ENCODE results near the gene ZNF587.
"Not testable (repeated sequence)": the region's sequence is repeated elsewhere in the genome, so short reads cannot be mapped to it uniquely, and the experiment has no call there.

Gene ZNF587

DNA sequence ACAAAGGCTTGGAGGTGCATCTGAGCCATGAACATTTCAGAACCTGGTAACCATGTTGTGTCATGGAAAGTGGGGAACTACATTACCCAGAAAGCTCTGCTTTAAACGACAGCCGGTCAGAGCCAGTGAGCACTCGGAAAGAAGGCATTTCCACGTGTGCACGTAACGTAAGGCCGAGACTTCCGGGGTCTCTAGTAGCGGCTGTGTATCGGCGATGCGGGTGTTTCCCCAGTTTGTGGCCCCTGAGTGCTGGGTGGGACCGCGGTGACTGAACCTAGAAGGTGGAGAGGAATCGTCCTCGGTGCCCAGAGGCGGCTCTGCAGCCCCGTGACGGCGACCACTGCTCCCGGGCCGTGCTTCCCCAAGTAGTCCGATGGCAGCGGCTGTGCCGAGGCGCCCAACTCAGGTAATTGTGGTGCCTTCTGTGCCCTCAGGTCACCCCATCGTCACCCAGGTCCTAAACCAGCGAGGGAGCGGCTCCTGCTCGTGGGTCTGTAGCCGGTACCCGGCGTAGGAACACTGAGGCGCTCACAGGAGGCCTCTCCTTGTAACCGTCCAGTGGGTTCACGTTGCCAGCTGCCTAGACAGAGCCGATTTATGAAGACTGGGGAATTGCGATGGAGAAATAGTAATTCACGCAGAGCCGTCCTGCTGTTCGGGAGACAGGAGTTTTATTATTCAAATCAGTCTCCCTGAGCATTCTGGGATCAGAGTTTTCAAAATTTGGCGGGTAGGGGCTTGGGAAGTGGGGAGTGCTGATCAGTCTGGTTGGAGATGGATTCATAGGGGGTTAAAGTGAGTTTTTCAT lies at the start of gene ZNF587:
Gene ZNF587 (plus strand): TSS at position 194 of the 808 bp plus-strand sequence. CDS start 180 bp downstream, at position 374.
- peak; percentile 46 for DNase-seq (ENCODE audit: low read depth)

GRCh38 chr19:57800696-57801095 lies 49.0 kb upstream of the ZNF587 start:
- no peak for DNase-seq (ENCODE audit: low read depth)

DNA sequence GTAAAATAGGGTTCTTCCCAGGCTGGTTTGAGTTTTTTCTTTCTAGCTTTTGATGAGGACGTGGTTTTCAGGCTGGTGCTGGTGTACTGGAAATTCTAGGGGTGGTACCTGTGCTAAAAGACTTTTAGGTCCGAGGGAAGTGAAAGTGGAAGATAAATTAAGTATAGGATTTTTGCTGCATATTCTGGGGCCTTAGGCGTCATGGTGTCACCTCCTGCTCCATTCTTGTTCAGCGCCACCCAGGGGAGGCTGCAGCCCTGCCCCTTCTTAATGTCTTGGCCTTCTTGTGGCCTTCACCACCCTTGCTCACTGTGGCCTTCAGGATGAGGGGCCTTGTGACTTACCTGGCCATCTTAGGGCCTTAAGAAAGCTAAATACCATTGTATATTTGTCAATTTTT lies 47.4 kb upstream of the ZNF587 start:
- DNase-seq (ENCODE audit: low read depth): no peak

- no peak for DNase-seq (ENCODE audit: low read depth)
Observed at GRCh38 chr19:57803265-57803593, 46.4 kb upstream of the ZNF587 start.

GRCh38 chr19:57803594-57804325 lies 45.9 kb upstream of the ZNF587 start:
- no peak for DNase-seq (ENCODE audit: low read depth)

- DNase-seq (ENCODE audit: low read depth): no peak
Observed at GRCh38 chr19:57807541-57807940, 42.1 kb upstream of the ZNF587 start.

GRCh38 chr19:57810410-57811295 lies 39.0 kb upstream of the ZNF587 start:
- not testable (repeated sequence) for DNase-seq (ENCODE audit: low read depth)

DNA sequence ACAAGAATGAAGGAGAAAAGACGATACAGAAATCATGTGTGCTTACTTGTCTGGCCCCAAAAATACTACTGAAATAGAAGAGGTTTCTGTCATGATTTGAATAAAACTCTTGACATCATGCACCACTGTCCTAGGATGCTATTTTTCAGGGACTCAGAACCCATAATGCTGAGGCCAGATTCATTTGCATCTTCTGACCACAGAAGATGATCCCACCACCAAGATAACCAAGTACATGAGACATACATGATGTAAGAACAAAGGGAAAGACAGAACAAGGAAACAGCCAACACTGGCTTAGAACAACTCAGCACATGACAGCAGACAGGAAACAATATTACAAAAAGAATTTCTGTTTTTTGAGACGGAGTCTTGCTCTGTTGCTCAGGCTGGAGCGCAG lies 37.4 kb upstream of the ZNF587 start:
- no peak for DNase-seq (ENCODE audit: low read depth)

DNA sequence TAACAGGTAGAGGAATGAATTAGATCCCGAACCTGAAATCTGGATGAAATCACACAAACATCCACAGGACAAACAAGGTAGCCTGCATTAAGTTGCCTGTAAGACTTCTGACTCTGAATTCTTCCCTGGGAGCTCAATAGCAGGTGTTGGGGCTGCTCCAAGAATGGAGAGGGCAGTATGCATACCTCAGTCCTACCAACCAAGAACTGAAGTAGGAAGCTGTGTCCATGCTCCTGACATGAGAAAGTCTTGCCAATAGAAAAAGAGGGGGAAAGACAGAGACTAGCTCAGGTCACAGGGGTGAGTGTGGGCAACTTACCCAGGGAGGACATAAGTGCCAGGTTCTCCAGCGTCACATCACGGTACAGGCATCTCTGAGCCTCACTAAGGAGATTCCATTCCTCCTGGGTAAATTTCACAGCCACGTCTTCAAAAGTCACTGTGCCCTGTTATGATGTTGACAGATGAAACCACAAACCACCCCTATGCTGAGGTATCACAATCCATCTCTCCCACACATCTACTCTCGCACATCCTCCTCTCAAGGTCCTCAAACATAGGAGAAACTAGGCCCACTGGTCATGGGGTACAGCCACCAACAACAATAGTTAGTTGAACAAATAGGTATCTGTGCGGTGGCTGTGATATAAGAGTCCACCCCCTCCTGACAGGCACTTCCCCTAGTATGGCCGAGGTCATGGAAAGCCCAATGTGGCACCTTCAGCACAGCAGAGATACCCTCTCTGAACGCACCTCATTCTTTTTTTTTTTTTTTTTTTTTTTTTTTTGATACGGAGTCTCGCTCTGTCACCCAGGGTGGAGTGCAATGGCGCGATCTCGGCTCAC lies 36.5 kb upstream of the ZNF587 start:
- DNase-seq (ENCODE audit: low read depth): not testable (repeated sequence)

- DNase-seq (ENCODE audit: low read depth): no peak
Observed at GRCh38 chr19:57813919-57814504, 35.6 kb upstream of the ZNF587 start.

DNA sequence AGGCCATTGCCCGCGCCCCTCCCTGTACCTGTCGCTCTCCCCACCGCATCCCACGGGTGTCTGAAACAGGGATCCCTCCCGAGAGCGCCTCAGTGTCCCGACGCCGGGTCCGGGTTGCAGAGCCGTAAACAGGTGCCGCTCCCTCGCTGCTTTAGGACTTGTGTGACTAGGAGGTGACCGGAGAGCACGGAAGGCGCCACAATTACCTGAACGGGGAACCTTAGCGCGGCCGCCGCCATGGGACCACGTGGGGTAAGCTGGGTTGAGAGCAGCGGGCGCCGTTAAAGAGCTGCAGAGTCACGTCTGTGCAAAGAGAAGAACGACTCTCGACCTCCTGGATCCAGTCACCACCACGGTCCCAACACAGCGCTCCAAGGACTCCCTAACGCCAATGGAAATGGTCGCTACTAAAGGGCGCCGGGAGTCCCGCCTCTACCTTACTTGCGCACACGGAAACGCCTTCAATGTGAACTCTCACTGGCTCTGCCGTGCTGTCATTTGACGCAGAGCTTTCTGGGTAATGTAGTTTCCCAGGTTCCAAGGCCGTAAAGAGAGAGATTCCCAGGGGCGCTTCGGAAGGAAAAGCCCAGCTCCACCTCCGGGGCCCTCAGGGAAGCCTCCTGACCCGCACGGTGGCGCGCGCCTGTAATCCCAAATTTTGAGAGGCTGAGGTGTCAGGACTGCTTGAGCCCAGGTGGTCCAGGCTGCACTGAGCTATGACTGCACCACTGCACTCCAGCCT lies 35.0 kb upstream of the ZNF587 start, which contains the start of gene ZNF552:
Gene ZNF552 (minus strand): TSS at position 409 of the 742 bp plus-strand sequence. CDS start 170 bp downstream, at position 239.
- peak; percentile 33 for DNase-seq (ENCODE audit: low read depth)

GRCh38 chr19:57815247-57816075 lies 34.2 kb upstream of the ZNF587 start:
- DNase-seq (ENCODE audit: low read depth): no peak

DNA sequence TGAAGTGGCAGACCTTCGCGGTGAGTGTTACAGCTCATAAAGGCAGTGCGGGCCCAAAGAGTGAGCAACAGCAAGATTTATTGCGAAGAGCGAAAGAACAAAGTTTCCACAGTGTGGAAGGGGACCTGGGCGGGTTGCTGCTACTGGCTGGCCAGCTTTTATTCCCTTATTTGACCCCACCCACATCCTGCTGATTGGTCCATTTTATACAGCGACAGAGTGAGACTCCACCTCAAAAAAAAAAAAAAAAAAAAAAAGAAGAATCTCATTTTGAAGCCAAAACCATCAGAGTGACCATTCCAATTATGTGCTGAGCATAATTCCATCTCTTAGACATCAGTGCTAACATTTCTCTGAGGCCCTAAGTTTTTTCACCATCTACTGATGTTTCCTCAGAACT lies 33.0 kb upstream of the ZNF587 start:
- no peak for DNase-seq (ENCODE audit: low read depth)

- DNase-seq (ENCODE audit: low read depth): no peak
Observed at GRCh38 chr19:57817976-57818375, 31.7 kb upstream of the ZNF587 start.

DNA sequence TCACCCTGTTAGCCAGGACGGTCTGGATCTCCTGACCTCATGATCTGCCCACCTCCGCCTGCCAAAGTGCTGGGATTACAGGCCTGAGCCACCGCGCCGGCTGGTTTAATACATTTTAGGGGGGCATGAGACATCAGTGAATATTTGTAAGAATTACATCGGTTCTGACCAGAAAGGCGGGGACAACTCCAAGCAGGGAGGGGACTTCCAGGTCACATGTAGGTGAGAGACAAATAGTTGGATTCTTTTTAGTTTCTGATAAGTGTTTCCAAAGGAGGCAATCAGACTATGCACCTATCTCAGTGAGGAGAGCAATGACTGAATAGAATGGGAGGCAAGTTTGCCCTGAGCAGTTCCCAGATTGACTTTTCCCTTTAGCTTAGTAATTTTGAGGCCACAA lies 31.3 kb upstream of the ZNF587 start:
- DNase-seq (ENCODE audit: low read depth): no peak

DNA sequence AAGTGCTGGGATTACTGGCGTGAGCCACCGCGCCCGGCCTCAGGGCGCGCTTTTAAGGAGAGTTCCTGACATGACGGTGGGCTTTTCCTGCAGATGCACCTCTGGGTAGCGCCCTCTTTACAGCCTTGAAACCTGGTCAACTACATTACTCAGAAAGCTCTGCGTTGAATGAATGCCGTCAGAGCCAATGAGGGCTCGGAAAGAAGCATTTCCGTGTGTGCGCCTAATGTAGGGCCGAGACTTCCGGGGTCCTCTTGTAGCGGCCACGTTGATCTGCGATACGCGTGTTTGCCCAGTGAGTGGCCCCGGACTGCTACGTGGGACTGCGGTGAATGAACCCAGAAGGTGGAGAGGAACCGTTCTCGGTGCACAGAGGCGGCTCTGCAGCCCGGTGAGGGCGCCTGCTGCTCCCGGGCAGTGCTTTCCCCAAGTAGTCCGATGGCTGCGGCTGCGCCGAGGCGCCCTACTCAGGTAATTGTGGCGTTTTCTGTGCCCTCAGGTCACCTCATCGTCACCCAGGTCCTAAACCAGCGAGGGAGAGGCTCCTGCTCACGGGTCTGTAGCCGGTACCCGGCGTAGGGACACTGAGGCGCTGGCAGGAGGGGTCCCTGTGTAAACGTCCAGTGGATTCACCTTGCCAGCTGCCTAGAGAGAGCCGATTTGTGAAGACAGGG lies 30.0 kb upstream of the ZNF587 start:
- peak; percentile 50 for DNase-seq (ENCODE audit: low read depth)

DNA sequence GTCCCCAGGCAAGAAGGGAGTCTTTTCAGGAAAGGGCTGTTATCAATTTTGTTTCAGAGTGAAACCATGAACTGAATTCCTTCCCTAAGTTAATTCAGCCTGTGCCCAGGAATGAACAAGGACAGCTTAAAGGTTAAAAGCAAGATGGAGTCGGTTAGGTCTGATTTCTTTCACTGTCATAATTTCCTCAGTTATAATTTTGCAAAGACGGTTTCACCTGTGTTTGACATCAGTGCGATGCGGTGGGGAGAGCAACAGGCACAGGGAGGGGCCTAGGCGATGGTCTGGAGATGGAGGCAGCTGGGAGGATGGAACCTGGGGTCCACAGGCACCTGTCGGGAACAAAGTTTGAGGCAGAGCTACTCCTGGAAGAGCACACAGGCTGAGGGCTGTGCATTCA lies 29.1 kb upstream of the ZNF587 start:
- DNase-seq (ENCODE audit: low read depth): no peak

DNA sequence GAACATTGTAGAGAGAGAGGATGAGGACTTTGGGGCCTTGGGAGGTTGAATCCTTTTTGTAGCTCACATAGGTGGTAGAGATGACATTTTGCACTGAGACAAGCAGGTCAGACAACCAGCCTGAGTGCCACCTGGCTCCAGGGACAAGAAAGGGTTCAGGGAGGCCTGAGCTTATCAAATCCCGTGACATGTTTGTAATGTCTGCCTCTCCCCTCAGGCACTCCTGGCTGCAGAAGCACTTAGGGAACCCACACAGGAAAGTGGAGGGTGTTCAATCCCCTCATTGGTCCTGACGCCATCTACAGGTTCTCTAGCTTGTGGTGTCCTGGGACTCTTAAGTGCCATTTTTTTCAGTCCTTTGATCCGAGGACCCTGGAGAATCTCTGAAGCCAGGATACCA lies 28.6 kb upstream of the ZNF587 start:
- DNase-seq (ENCODE audit: low read depth): not testable (repeated sequence)

DNA sequence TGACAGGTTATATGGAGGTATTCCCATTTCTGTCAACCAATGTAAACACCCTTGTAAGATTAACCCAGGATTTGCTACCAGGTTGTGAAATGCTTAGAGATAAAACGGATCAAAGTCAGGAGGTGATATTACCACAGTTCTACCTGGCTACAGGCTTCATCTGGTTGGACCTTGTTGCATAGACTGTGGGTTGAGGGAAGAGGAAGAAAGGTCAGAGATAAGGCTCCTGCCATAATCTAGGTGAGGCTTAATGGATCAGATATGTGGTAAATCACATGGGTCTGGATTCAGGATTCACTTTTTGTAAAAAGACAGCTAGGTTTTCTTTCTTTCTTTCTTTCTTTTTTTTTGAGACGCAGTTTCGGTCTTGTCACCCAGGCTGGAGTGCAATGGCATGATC lies 28.2 kb upstream of the ZNF587 start:
- not testable (repeated sequence) for DNase-seq (ENCODE audit: low read depth)
